SK-N-MC (cell line): ENCODE results near the gene CARS1.

Source experiments
- EZH2 ChIP-seq: fragments of 200-600 bp; sonication (generic); IDR thresholded peaks from one replicate; pipeline ENCODE4 v1.6.1; 2017; ENCODE audit warnings: antibody characterized with exemption
- POLR2AphosphoS5 ChIP-seq: IDR thresholded peaks from 2 replicates; pipeline ENCODE4 v1.6.1; 2012; ENCODE audit warnings: mild to moderate bottlenecking, low read depth, low read length, borderline replicate concordance

DNA sequence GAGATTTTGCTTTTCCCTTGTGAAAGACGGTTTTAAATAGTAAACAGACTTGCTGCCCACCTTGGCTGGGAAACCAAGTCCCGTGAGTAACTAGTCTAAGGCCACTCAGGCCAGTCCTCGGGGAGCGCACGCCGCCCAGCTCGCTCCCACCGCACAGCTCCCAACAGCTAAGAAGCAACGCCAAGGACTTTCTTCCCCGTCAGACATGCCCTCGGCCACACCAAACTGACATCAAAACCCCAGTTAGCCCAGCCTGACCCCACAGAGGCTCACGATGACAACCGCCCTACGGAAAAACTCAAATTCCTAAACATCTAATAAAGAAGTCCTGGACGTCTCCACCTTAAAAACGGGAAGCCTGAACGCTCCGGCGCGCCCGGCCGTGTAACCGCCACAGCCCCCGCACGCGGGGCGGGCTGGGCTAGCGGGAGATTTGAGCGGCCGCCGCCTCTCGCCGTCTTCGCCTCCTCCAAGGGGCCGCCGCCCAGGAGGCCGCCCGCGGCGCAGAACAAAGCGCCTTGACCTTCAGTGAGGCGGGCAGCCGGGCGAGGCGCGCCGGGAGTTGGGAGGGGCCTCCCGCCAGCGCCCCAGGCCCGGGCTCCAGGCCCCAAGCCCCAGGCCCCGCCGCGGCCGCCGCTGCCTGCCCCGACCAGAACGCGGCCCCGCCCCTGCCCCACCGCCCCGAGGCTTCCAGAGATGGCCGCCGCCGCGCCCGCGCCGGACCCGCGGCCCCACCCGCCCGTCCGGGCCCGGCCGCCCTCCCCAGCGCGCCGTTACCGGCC is 65.6 kb downstream of the CARS1 start:
- TF ChIP-seq EZH2 (no peak), POLR2AphosphoS5 (no peak)
